Stimulated activated memory B cell treated with anti-CD40 and anti-IgM and Interleukin-4, amounts not matched to agents 10 μg/mL and 1 μg/mL and 100 μg/mL, for 72 hours (primary cell): ENCODE data around the gene NBEAL1.

Experiments
- ATAC-seq: fragments of 150-1000 bp; cut with Tn5 transposase; 2 replicates; pipeline ENCODE4 v1.10.0; 2021
- H3K27ac Mint-ChIP-seq: one replicate; pipeline ENCODE4 v1.8.0; 2022; ENCODE audit warnings: mild to moderate bottlenecking, mixed read lengths
- H3K27me3 Mint-ChIP-seq: one replicate; pipeline ENCODE4 v1.8.0; 2022; ENCODE audit warnings: mixed read lengths
- H3K36me3 Mint-ChIP-seq: one replicate; pipeline ENCODE4 v1.8.0; 2022; ENCODE audit warnings: mixed read lengths
- H3K4me1 Mint-ChIP-seq: one replicate; pipeline ENCODE4 v1.8.0; 2022; ENCODE audit warnings: mixed read lengths
- H3K4me3 Mint-ChIP-seq: one replicate; pipeline ENCODE4 v1.8.0; 2022; ENCODE audit warnings: mild to moderate bottlenecking, moderate library complexity, mixed read lengths
- H3K9me3 Mint-ChIP-seq: one replicate; pipeline ENCODE4 v1.8.0; 2022; ENCODE audit warnings: mixed read lengths

Gene NBEAL1

DNA sequence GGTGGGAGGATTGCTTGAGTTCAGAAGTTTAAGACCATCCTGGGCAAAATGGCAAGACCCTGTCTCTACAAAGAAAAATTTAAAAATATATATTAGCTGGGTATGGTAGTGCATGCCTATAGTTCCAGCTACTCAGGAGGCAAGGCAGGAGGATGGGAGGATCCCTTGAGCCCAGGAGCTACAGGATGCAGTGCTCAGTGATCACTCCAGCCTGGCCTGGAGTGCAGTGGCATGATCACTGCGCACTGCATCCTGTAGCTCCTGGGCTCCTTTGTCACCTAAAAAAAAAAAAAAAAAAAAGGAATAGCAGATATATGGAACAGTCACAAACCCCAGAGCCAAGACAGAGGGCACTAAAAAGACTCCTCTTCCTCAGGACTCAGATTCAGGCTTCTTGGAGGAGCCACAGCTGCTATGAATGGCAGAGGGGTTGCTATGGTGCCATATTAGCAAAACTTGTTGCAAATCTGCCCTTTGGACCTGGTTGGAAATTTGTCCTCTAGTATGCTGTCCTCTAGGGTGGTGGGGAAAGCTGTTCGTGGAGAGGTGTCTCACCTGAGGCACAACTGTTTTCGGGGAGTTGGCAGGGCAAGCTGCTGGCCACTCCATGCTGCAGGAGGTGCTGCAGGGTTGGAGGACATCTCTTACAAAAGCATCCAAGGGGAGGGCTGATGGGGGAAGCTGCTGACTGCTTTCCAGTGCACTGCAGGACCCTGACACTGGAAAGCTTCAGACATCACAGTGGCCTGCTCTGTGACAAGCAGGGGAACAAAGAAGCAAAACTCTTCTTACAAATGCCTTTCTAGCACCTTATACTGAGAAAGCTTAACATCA lies 246.9 kb downstream of the NBEAL1 start:
- H3K9me3 Mint-ChIP-seq = no peaks in the 10 kb centered on the region
- no peaks in the 10 kb centered on the region for H3K27me3 Mint-ChIP-seq
- H3K36me3 Mint-ChIP-seq = peaks cover 46% of the 10 kb centered on the region
- H3K4me3 Mint-ChIP-seq = no peak overlapping the region
- no peak overlapping the region for H3K27ac Mint-ChIP-seq
- peaks cover 6% of the 10 kb centered on the region for H3K4me1 Mint-ChIP-seq
- no peak for ATAC-seq
